ENCODE results near the gene LIN54.

DNA sequence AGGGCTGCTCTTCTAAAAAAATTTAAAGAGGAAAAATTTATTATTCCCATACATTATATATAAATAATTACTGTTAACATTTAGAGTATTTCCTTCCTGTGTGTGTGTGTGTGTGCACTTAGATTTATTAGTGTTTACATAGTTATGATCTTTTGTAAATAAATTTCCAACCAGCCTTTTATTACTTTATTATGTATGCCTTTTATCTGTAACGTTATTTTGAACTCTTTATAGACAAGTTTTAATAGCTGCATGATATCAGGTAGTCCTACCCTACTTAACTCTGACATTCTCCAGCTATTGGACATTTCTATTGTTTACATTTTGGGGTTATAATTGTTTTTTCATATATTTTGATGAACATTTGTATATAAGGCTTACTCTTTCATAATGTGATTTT is 101.3 kb downstream of the LIN54 start:
- TF ChIP-seq, protein P1, sequence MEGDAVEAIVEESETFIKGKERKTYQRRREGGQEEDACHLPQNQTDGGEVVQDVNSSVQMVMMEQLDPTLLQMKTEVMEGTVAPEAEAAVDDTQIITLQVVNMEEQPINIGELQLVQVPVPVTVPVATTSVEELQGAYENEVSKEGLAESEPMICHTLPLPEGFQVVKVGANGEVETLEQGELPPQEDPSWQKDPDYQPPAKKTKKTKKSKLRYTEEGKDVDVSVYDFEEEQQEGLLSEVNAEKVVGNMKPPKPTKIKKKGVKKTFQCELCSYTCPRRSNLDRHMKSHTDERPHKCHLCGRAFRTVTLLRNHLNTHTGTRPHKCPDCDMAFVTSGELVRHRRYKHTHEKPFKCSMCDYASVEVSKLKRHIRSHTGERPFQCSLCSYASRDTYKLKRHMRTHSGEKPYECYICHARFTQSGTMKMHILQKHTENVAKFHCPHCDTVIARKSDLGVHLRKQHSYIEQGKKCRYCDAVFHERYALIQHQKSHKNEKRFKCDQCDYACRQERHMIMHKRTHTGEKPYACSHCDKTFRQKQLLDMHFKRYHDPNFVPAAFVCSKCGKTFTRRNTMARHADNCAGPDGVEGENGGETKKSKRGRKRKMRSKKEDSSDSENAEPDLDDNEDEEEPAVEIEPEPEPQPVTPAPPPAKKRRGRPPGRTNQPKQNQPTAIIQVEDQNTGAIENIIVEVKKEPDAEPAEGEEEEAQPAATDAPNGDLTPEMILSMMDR (IDR thresholded peaks at IDR 0.05), result no peak
- TF ChIP-seq POLR2A (IDR thresholded peaks at IDR 0.05), result no peak

Data from esophagus squamous epithelium (tissue), 4 donors.